Liver (tissue), 3 donors: ENCODE results near the gene DNAJC11.

Experiments used
- ATF3 ChIP-seq: IDR thresholded peaks from 2 replicates; pipeline ENCODE4 v1.6.1; 2016; ENCODE audit warnings: antibody characterized with exemption
- CTCF ChIP-seq: fragments of 150-350 bp; IDR thresholded peaks from 2 replicates; pipeline ENCODE4 v1.5.1; 2017; ENCODE audit warnings: improper control_type of control experiment, low read depth, low read length; ENCODE audit not compliant: missing input control
- GABPA ChIP-seq, 2 donors: IDR thresholded peaks in 1 of 2; conservative IDR thresholded peaks in 1 of 2; 2 replicates each; pipeline ENCODE4 v1.6.1; 2016; ENCODE audit warnings: antibody characterized with exemption in 2 of 2, mild to moderate bottlenecking in 1 of 2, moderate library complexity in 1 of 2
- JUND ChIP-seq, 2 donors: IDR thresholded peaks; 2 replicates each; pipeline ENCODE4 v1.6.1; 2016; ENCODE audit warnings: antibody characterized with exemption in 2 of 2
- MAX ChIP-seq: IDR thresholded peaks from 2 replicates; pipeline ENCODE4 v1.6.1; 2016; ENCODE audit warnings: antibody characterized with exemption
- NR2F2 ChIP-seq: IDR thresholded peaks from 2 replicates; pipeline ENCODE4 v1.6.1; 2016; ENCODE audit warnings: antibody characterized with exemption
- RAD21 ChIP-seq, 2 donors: IDR thresholded peaks; 2 replicates each; pipeline ENCODE4 v1.6.1; 2016; ENCODE audit warnings: antibody characterized with exemption in 2 of 2, mild to moderate bottlenecking in 2 of 2
- REST ChIP-seq: IDR thresholded peaks from 2 replicates; pipeline ENCODE4 v1.6.1; 2016; ENCODE audit warnings: antibody characterized with exemption, mild to moderate bottlenecking
- RXRA ChIP-seq, 2 donors: IDR thresholded peaks; 2 replicates each; pipeline ENCODE4 v1.6.1; 2017 to 2018; ENCODE audit warnings: antibody characterized with exemption in 2 of 2, mild to moderate bottlenecking in 1 of 2
- TAF1 ChIP-seq: conservative IDR thresholded peaks from 2 replicates; pipeline ENCODE4 v1.6.1; 2016; ENCODE audit warnings: antibody characterized with exemption, mild to moderate bottlenecking
- YY1 ChIP-seq: IDR thresholded peaks from 2 replicates; pipeline ENCODE4 v1.6.1; 2016; ENCODE audit warnings: antibody characterized with exemption, mild to moderate bottlenecking
- ZBTB33 ChIP-seq: IDR thresholded peaks from 2 replicates; pipeline ENCODE4 v1.6.1; 2016; ENCODE audit warnings: antibody characterized with exemption
- donor health status: healthy.
- donor health status: healthy.

GRCh38 chr1:6683434-6683833 lies 18.2 kb downstream of the DNAJC11 start:
- TF ChIP-seq MAX (no peak), NR2F2 (no peak), JUND (IDR thresholded peaks at IDR 0.05) (no peak), CTCF (no peak), GABPA (IDR thresholded peaks at IDR 0.05 in 1 of 2, conservative IDR thresholded peaks at IDR 0.05 in 1 of 2) (no peak), REST (no peak), RXRA (IDR thresholded peaks at IDR 0.05) (no peak), ATF3 (no peak), ZBTB33 (no peak), RAD21 (IDR thresholded peaks at IDR 0.05) (no peak), TAF1 (no peak), YY1 (no peak)
